KMS-11 (cell line): ENCODE results near the gene BMI1.

Experiments
- H2AFZ ChIP-seq: fragments of 200-600 bp; sonication (generic); 2 replicates; pipeline ENCODE4 v1.6.1; 2016; ENCODE audit warnings: antibody characterized with exemption, mixed run types, low read depth
- H3K27ac ChIP-seq: fragments of 200-600 bp; sonication (generic); 2 replicates; pipeline ENCODE4 v1.6.1; 2016; ENCODE audit warnings: mild to moderate bottlenecking, mixed run types
- H3K27me3 ChIP-seq: fragments of 200-600 bp; sonication (generic); 2 replicates; pipeline ENCODE4 v1.6.1; 2017; ENCODE audit warnings: mild to moderate bottlenecking, low read depth, mixed run types, moderate library complexity; ENCODE audit not compliant: insufficient read depth
- H3K36me3 ChIP-seq: fragments of 200-600 bp; sonication (generic); 2 replicates; pipeline ENCODE4 v1.6.1; 2017; ENCODE audit warnings: mild to moderate bottlenecking, mixed run types; ENCODE audit not compliant: insufficient read depth
- H3K4me1 ChIP-seq: fragments of 200-600 bp; sonication (generic); 2 replicates; pipeline ENCODE4 v1.6.1; 2016; ENCODE audit warnings: mild to moderate bottlenecking, low read depth, mixed run types; ENCODE audit not compliant: poor library complexity, severe bottlenecking
- H3K4me2 ChIP-seq: fragments of 200-600 bp; sonication (generic); 2 replicates; pipeline ENCODE4 v1.7.0; 2016; ENCODE audit warnings: mild to moderate bottlenecking, mixed run types
- H3K4me3 ChIP-seq: fragments of 200-600 bp; sonication (generic); IDR thresholded peaks from 2 replicates; pipeline ENCODE4 v1.6.1; 2017; ENCODE audit warnings: low read depth, low read length, mixed read lengths; ENCODE audit not compliant: insufficient read depth
- H3K79me2 ChIP-seq: fragments of 200-600 bp; sonication (generic); 2 replicates; pipeline ENCODE4 v1.6.1; 2016; ENCODE audit warnings: low read depth, mixed run types; ENCODE audit not compliant: insufficient read depth
- H3K9ac ChIP-seq: fragments of 200-600 bp; sonication (generic); 2 replicates; pipeline ENCODE4 v1.6.1; 2016; ENCODE audit warnings: mild to moderate bottlenecking, mixed run types
- H4K20me1 ChIP-seq: fragments of 200-600 bp; sonication (generic); 2 replicates; pipeline ENCODE4 v1.6.1; 2016; ENCODE audit warnings: mild to moderate bottlenecking, mixed run types; ENCODE audit not compliant: insufficient read depth
- CTCF ChIP-seq: fragments of 200-600 bp; sonication (generic); conservative IDR thresholded peaks from 2 replicates; pipeline ENCODE4 v1.6.1; 2017; ENCODE audit warnings: low read depth, mild to moderate bottlenecking, antibody characterized with exemption, low read length, moderate library complexity, mixed read lengths

The BMI1 gene

GRCh38 chr10:22338931-22339330, 18.0 kb downstream of the BMI1 start:
- Histone ChIP-seq H3K79me2 (peaks cover 60% of the 10 kb centered on the region), H4K20me1 (no peaks in the 10 kb centered on the region), H2AFZ (no peak overlapping the region), H3K9ac (peak overlapping the region; percentile 95), H3K27ac (peak overlapping the region; percentile 92), H3K4me3 (no peak overlapping the region), H3K4me2 (peak overlapping the region; percentile 95), H3K4me1 (peaks cover 25% of the 10 kb centered on the region), H3K36me3 (no peaks in the 10 kb centered on the region), H3K27me3 (no peaks in the 10 kb centered on the region)
- TF ChIP-seq CTCF, result no peak

- peak overlapping the region; percentile 95 for H3K9ac ChIP-seq
- peak overlapping the region; percentile 42 for H2AFZ ChIP-seq
- no peaks in the 10 kb centered on the region for H3K27me3 ChIP-seq
Measured at GRCh38 chr10:22339761-22340328, 18.9 kb downstream of the BMI1 start.

GRCh38 chr10:22340329-22341189, 19.7 kb downstream of the BMI1 start:
- Histone ChIP-seq H3K9ac (peak overlapping the region; percentile 95), H3K4me2 (peak overlapping the region; percentile 95), H3K4me3 (peak overlapping the region; percentile 39), H3K36me3 (no peaks in the 10 kb centered on the region), H2AFZ (peak overlapping the region; percentile 42), H3K4me1 (peaks cover 35% of the 10 kb centered on the region), H4K20me1 (no peaks in the 10 kb centered on the region), H3K79me2 (peaks cover 60% of the 10 kb centered on the region), H3K27me3 (no peaks in the 10 kb centered on the region), H3K27ac (peak overlapping the region; percentile 92)
- TF ChIP-seq CTCF, result no peak

More at GRCh38 chr10:22339761-22340328, 18.9 kb downstream of the BMI1 start:
- H4K20me1 ChIP-seq, result no peaks in the 10 kb centered on the region
- peak overlapping the region; percentile 95 for H3K4me2 ChIP-seq
- no peaks in the 10 kb centered on the region for H3K36me3 ChIP-seq
- TF ChIP-seq CTCF, result no peak
- H3K4me3 ChIP-seq, result no peak overlapping the region
- H3K4me1 ChIP-seq, result peaks cover 33% of the 10 kb centered on the region
- peak overlapping the region; percentile 92 for H3K27ac ChIP-seq
- H3K79me2 ChIP-seq, result peaks cover 60% of the 10 kb centered on the region

GRCh38 chr10:22341190-22341925, 20.5 kb downstream of the BMI1 start:
- Histone ChIP-seq H3K4me3 (peak overlapping the region; percentile 39), H3K27ac (peak overlapping the region; percentile 92), H3K27me3 (no peaks in the 10 kb centered on the region), H3K36me3 (no peaks in the 10 kb centered on the region), H3K79me2 (peaks cover 56% of the 10 kb centered on the region), H3K4me1 (peaks cover 35% of the 10 kb centered on the region), H3K4me2 (peak overlapping the region; percentile 84), H3K9ac (peak overlapping the region; percentile 95), H2AFZ (peak overlapping the region; percentile 42), H4K20me1 (no peaks in the 10 kb centered on the region)
- no peak for TF ChIP-seq CTCF
